Nephron progenitor cell (in vitro differentiated cells): Measurements from ENCODE around the gene ZNF385C.
A peak's percentile ranks its signal among the peaks of the same experiment; 100 is the strongest.

ENCODE experiments used
- DNase-seq: peaks from one replicate; pipeline ENCODE4 v3.0.0; 2021
- H3K27ac Mint-ChIP-seq: 2 replicates; pipeline ENCODE4 v1.8.0; 2021; ENCODE audit warnings: mild to moderate bottlenecking, moderate library complexity, mixed read lengths
- H3K27me3 Mint-ChIP-seq: 2 replicates; pipeline ENCODE4 v1.8.0; 2021; ENCODE audit warnings: mild to moderate bottlenecking, low read depth, mixed read lengths; ENCODE audit not compliant: poor library complexity
- H3K36me3 Mint-ChIP-seq: 2 replicates; pipeline ENCODE4 v1.8.0; 2021; ENCODE audit warnings: low read depth, mixed read lengths
- H3K4me1 Mint-ChIP-seq: 2 replicates; pipeline ENCODE4 v1.8.0; 2021; ENCODE audit warnings: mixed read lengths
- H3K4me3 Mint-ChIP-seq: 2 replicates; pipeline ENCODE4 v1.8.0; 2021; ENCODE audit warnings: mild to moderate bottlenecking, moderate library complexity, mixed read lengths
- H3K9me3 Mint-ChIP-seq: 2 replicates; pipeline ENCODE4 v1.8.0; 2021; ENCODE audit warnings: mild to moderate bottlenecking, moderate library complexity, mixed read lengths
- TF ChIP-seq, protein P1 (sequence below): fragments of 200-600 bp; sonication (generic); IDR thresholded peaks from 2 replicates; pipeline ENCODE4 v1.5.0; 2021; ENCODE audit warnings: antibody characterized with exemption

Gene ZNF385C

DNA sequence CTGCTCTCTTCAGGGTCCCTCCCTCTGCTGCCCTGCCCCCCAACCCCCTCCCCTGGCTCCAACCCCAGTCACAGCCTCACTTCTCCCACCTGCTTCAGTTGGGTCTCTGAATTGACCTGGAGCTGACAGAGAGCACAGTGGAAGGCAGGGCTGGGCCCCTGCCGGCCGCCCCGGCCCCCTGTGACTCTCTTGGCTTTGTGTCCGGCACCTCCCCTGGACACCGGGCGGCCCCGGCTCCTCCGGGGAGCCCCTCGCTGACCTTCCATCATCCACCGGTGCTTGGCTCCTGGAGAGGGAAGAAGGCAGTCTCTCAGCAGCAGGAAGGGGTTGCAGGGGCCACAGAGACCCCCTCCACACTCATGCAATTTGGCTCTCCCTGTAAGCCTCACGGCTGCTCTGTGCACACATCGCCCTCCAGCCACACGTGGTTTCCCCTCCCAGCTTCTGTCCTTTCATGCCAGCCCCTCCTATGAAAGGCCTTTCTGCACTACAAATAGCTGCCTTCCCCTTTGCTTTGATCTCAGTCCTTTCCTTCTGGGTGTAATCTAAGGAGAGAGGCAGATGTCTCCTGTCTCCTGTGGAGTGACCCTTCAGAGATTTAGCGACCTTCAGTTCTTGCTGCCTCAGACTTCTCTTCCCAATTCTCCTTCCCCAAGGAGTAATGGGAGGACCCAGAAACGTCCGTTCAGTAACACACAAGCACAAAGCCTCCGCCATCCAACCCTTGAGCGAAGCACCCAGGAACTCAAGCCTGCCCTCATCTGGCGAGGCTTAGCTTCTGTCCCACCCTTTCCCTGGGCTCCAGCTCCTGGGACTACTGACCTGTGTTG is 70.1 kb downstream of the ZNF385C start:
- peak; percentile 26 for DNase-seq
- peak overlapping the region; percentile 70 for H3K4me3 Mint-ChIP-seq

DNA sequence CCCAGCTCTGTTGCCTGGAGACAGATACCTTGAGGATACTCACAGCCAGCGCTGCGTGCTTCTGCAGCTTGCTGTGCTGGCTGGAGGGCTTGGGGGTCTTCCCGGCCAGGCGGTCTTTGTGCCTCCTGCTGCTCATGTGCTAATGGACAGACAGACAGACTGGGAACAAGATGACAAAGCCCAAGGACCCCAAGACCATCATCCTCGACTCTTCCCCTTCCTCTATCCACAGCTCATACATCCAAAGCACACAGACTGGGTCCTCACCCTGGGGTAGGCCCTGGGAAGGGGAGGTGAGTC is 70.7 kb downstream of the ZNF385C start:
- H3K4me1 Mint-ChIP-seq, result peaks cover 65% of the 10 kb centered on the region
- H3K27ac Mint-ChIP-seq, result no peak overlapping the region
- H3K9me3 Mint-ChIP-seq, result no peaks in the 10 kb centered on the region
- peaks cover 9% of the 10 kb centered on the region for H3K36me3 Mint-ChIP-seq
- TF ChIP-seq, protein P1, sequence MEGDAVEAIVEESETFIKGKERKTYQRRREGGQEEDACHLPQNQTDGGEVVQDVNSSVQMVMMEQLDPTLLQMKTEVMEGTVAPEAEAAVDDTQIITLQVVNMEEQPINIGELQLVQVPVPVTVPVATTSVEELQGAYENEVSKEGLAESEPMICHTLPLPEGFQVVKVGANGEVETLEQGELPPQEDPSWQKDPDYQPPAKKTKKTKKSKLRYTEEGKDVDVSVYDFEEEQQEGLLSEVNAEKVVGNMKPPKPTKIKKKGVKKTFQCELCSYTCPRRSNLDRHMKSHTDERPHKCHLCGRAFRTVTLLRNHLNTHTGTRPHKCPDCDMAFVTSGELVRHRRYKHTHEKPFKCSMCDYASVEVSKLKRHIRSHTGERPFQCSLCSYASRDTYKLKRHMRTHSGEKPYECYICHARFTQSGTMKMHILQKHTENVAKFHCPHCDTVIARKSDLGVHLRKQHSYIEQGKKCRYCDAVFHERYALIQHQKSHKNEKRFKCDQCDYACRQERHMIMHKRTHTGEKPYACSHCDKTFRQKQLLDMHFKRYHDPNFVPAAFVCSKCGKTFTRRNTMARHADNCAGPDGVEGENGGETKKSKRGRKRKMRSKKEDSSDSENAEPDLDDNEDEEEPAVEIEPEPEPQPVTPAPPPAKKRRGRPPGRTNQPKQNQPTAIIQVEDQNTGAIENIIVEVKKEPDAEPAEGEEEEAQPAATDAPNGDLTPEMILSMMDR, result no peak
- H3K27me3 Mint-ChIP-seq, result peaks cover 2% of the 10 kb centered on the region
- no peak for DNase-seq
- H3K4me3 Mint-ChIP-seq, result no peak overlapping the region

More for the DNA sequence above, 70.1 kb downstream of the ZNF385C start:
- Mint-ChIP-seq H3K27me3 (peaks cover 2% of the 10 kb centered on the region), H3K9me3 (no peaks in the 10 kb centered on the region), H3K27ac (peak overlapping the region; percentile 67), H3K4me1 (peaks cover 65% of the 10 kb centered on the region), H3K36me3 (peaks cover 9% of the 10 kb centered on the region)
- TF ChIP-seq, protein P1, result peak; percentile 21

DNA sequence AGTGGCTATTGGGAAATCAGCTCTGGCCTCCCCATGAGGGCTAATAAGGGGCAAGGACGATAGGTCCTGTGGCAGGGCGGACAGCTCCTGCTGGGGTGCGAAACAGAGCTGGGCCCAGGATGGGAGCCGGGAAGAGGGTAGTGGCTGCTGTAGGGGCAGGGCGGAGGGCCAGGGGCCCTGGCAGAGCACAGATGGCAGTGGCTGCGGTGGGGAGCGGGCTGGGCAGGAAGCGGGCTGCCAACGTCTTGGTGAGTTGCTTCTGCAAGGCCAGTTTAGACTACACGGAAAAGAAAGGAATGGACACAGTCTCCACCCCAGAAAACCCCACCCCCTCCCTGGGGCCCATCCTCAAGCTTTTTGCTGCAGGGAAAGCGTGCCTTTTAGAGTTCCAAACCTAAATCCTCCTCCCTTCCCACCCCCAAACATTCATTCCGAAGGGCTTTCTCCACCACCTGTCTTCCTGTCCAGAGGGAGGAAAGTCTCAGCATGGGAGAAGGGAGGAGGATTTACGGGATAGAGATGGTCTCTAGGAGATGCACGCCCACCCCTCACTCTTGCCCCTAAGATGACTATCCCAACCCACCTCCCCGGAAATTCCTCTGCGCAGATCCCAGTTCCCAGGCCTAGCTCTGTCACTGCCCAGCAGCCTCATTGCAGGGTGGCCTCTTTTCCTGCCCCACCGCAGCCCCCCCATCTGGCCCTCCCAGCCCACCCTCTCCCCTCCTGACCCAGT is 71.2 kb downstream of the ZNF385C start:
- Mint-ChIP-seq H3K36me3 (peaks cover 14% of the 10 kb centered on the region), H3K4me3 (peak overlapping the region; percentile 38), H3K9me3 (no peaks in the 10 kb centered on the region), H3K27me3 (peaks cover 2% of the 10 kb centered on the region), H3K4me1 (peaks cover 65% of the 10 kb centered on the region), H3K27ac (no peak overlapping the region)
- DNase-seq, result no peak
- TF ChIP-seq, protein P1, result no peak

DNA sequence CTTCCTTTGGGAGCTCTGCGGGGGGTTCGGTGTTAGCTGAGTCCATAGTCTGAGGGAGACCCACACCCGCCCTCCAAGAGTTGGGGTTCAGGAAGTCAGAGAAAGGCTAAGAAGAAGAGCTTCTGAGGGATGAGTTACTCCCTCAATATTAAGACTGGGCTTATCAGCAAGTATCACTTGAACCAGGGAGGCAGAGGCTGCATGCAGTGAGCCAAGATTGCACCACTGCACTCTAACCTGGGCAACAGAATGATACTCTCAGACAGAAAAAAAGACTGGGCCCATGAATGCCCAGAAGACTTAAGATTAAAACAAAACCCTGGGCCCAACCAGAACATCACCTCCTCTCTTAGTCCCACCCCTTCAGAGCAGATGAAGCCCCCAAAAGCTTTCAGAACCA is 72.3 kb downstream of the ZNF385C start:
- no peaks in the 10 kb centered on the region for H3K9me3 Mint-ChIP-seq
- H3K36me3 Mint-ChIP-seq, result peaks cover 21% of the 10 kb centered on the region
- peaks cover 63% of the 10 kb centered on the region for H3K4me1 Mint-ChIP-seq
- DNase-seq, result no peak
- peaks cover 2% of the 10 kb centered on the region for H3K27me3 Mint-ChIP-seq
- no peak overlapping the region for H3K4me3 Mint-ChIP-seq
- peak overlapping the region; percentile 42 for H3K27ac Mint-ChIP-seq
- TF ChIP-seq, protein P1, result no peak

DNA sequence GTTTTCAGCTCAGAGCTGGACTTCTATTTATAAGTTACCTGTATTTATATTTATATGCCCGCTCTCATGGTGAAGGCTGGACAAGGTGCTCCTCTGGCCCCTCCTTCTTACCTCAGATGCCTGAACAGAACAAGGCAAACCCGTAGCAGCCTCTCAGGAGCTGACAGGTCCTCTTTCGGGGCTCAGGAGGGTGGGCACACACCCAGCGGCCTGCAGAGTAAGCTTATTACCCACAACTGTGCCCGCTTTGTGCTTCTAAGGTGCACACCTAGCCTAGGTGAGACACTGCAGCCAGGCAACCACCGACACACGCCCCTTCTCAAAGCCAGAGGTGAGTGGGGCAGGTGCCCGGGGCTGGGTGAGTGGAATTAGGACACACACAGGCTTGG is 73.1 kb downstream of the ZNF385C start:
- peaks cover 2% of the 10 kb centered on the region for H3K27me3 Mint-ChIP-seq
- TF ChIP-seq, protein P1, result no peak
- H3K4me3 Mint-ChIP-seq, result no peak overlapping the region
- no peaks in the 10 kb centered on the region for H3K9me3 Mint-ChIP-seq
- H3K4me1 Mint-ChIP-seq, result peaks cover 66% of the 10 kb centered on the region
- no peak for DNase-seq
- H3K27ac Mint-ChIP-seq, result no peak overlapping the region
- peaks cover 21% of the 10 kb centered on the region for H3K36me3 Mint-ChIP-seq
